Esophagus squamous epithelium (tissue), 5 donors: ENCODE measurements around the gene TCEAL2. TPM values are rescaled to one million over a fixed set of nuclear protein-coding genes. Genes with fewer than 3 reads are reported as not detected.

ENCODE experiments used
- DNase-seq: peaks from one replicate; lab custom pipeline; 2025; lab: John Stamatoyannopoulos, UW
- H3K27ac ChIP-seq, 4 donors: fragments of 200-600 bp; sonication (generic); one replicate each; pipeline ENCODE4 v1.5.1; 2016 to 2019; ENCODE audit warnings: mild to moderate bottlenecking in 1 of 4
- H3K27me3 ChIP-seq, 4 donors: fragments of 200-600 bp; sonication (generic); 1 replicate in 3 of 4; 2 replicates in 1 of 4; pipeline versions ENCODE4 v1.5.1 to v1.6.0; 2017 to 2021; ENCODE audit warnings: antibody characterized with exemption in 1 of 4
- H3K36me3 ChIP-seq, 3 donors: fragments of 200-600 bp; sonication (generic); one replicate each; pipeline ENCODE4 v1.5.1; 2016 to 2019
- H3K4me1 ChIP-seq, 3 donors: fragments of 200-600 bp; sonication (generic); one replicate each; pipeline ENCODE4 v1.5.1; 2017 to 2019
- H3K4me3 ChIP-seq, 4 donors: fragments of 200-600 bp; sonication (generic); 1 replicate in 3 of 4; 2 replicates in 1 of 4; pipeline ENCODE4 v1.5.1; 2016 to 2019; ENCODE audit warnings: mild to moderate bottlenecking in 2 of 4, moderate library complexity in 1 of 4
- H3K9me3 ChIP-seq, 3 donors: fragments of 200-600 bp; sonication (generic); one replicate each; pipeline ENCODE4 v1.5.1; 2016 to 2019
- POLR2A ChIP-seq, 4 donors: fragments of 450-650 bp; IDR thresholded peaks; one replicate each; pipeline ENCODE4 v1.6.1; 2017; ENCODE audit warnings: antibody characterized with exemption in 4 of 4, mild to moderate bottlenecking in 4 of 4, moderate library complexity in 3 of 4
- WGBS, 2 donors: methylation state at CpG; one replicate each; pipeline ENCODE4 v1.1.5; 2018; 5-methylcytosine and 5-hydroxymethylcytosine counted together
- intact Hi-C: fragments of 100-400 bp; cut with DNase I; formaldehyde crosslinking; loops from one replicate; pipeline ENCODE4 v1.15.0; 2022
- total RNA-seq, 4 donors: library from RNA; depleted of rRNA; stranded (reverse); fragments of >200 nt; gene quantifications; one replicate each; pipeline ENCODE4 v1.1.0, GENCODE V29; 2016
- TF ChIP-seq, protein P1 (sequence below), 6 experiments: fragments of 450-650 bp in 4 of 6; fragments of 200-600 bp in 2 of 6; sonication (generic) in 2 of 6; IDR thresholded peaks; one replicate each; pipeline ENCODE4 v1.5.1; 2016 to 2019; ENCODE audit warnings: antibody characterized with exemption in 6 of 6, mild to moderate bottlenecking in 4 of 6, moderate library complexity in 4 of 6
- donor health status: DM: yes; HTN: yes; CAD: no.

The TCEAL2 gene
- total RNA-seq, 4 donors from 2014 or later: 0.35 to 3.2 (median 0.57) TPM; not detected in 1

GRCh38 chrX:102154218-102154860 is 28.9 kb downstream of the TCEAL2 start:
- no peak for TF ChIP-seq POLR2A (IDR thresholded peaks at IDR 0.05)
- TF ChIP-seq, protein P1, sequence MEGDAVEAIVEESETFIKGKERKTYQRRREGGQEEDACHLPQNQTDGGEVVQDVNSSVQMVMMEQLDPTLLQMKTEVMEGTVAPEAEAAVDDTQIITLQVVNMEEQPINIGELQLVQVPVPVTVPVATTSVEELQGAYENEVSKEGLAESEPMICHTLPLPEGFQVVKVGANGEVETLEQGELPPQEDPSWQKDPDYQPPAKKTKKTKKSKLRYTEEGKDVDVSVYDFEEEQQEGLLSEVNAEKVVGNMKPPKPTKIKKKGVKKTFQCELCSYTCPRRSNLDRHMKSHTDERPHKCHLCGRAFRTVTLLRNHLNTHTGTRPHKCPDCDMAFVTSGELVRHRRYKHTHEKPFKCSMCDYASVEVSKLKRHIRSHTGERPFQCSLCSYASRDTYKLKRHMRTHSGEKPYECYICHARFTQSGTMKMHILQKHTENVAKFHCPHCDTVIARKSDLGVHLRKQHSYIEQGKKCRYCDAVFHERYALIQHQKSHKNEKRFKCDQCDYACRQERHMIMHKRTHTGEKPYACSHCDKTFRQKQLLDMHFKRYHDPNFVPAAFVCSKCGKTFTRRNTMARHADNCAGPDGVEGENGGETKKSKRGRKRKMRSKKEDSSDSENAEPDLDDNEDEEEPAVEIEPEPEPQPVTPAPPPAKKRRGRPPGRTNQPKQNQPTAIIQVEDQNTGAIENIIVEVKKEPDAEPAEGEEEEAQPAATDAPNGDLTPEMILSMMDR (IDR thresholded peaks at IDR 0.05): peak in 2 of 6 experiments; percentile 9 to 14

GRCh38 chrX:102154900-102155805 is 29.7 kb downstream of the TCEAL2 start:
- H3K36me3 ChIP-seq: no peaks in the 10 kb centered on the region
- no peak for DNase-seq
- no peaks in the 10 kb centered on the region for H3K9me3 ChIP-seq
- WGBS, 2 donors: 2 to 45% methylated on average over 17 to 30 of the region's 32 CpGs
- peak overlapping the region; percentile 23 to 64 (median 49) for H3K4me3 ChIP-seq
- H3K27ac ChIP-seq: peak overlapping the region in 3 of 4 donors; percentile 36 to 40 (median 40)
- intact Hi-C loops: no loop called here
- peaks cover 0 to 5% (median 0%) of the 10 kb centered on the region in 4 donors for H3K27me3 ChIP-seq
- H3K4me1 ChIP-seq: peaks cover 0 to 15% (median 0%) of the 10 kb centered on the region in 3 donors
- TF ChIP-seq, protein P1 (IDR thresholded peaks at IDR 0.05): no peak
- TF ChIP-seq POLR2A (IDR thresholded peaks at IDR 0.05): no peak

More at GRCh38 chrX:102154218-102154860, 28.9 kb downstream of the TCEAL2 start:
- Histone ChIP-seq H3K4me1 (peaks cover 0 to 15% (median 0%) of the 10 kb centered on the region in 3 donors), H3K27me3 (peaks cover 0 to 5% (median 0%) of the 10 kb centered on the region in 4 donors), H3K9me3 (no peaks in the 10 kb centered on the region), H3K36me3 (no peaks in the 10 kb centered on the region), H3K27ac (no peak overlapping the region), H3K4me3 (peak overlapping the region in 2 of 4 donors; percentile 53 to 64)
- no peak for DNase-seq
- WGBS, 2 donors: 0 to 19% methylated on average over 2 to 10 of the region's 11 CpGs
- intact Hi-C loops: no loop called here

- DNase-seq: no peak
- peaks cover 0 to 5% (median 0%) of the 10 kb centered on the region in 4 donors for H3K27me3 ChIP-seq
- 0 to 33% methylated on average over 5 to 7 of the region's 15 CpGs for WGBS, 2 donors
- H3K9me3 ChIP-seq: no peaks in the 10 kb centered on the region
- peak within 1 kb of the TSS in 3 of 4 donors; percentile 36 to 40 (median 40) for H3K27ac ChIP-seq
- H3K4me1 ChIP-seq: peaks cover 0 to 15% (median 0%) of the 10 kb centered on the region in 3 donors
- no peaks in the 10 kb centered on the region for H3K36me3 ChIP-seq
- intact Hi-C loops: no loop called here
- peak within 1 kb of the TSS; percentile 23 to 64 (median 49) for H3K4me3 ChIP-seq
- TF ChIP-seq POLR2A (IDR thresholded peaks at IDR 0.05): peak in 1 of 4 donors; percentile 60
- TF ChIP-seq, protein P1 (IDR thresholded peaks at IDR 0.05): no peak
These were observed 30.3 kb downstream of the TCEAL2 start, which contains the start of gene BEX5 for GRCh38 chrX:102155806-102156179. Gene BEX5, minus strand, starts transcription at chrX:102155977. Its CDS starts 1,712 bp downstream, at chrX:102154265.

Other genes with a start within 250 kb of the TCEAL2 start
- 1 to 10 TPM in 1 of 4 donors, under 1 TPM in 3; 0.57 to 4.6 (median 0.72) TPM for gene ZMAT1, start 193.7 kb upstream of the TCEAL2 start, total RNA-seq
- gene TCEAL6, start 16.8 kb downstream of the TCEAL2 start, total RNA-seq: not detected
- gene BEX5, start 30.3 kb downstream of the TCEAL2 start, total RNA-seq: 1 to 10 TPM in 2 of 4 donors, not detected in 2; 1.5 to 2.3 TPM
- gene TCP11X1, start 89.6 kb downstream of the TCEAL2 start, total RNA-seq: not detected
- not detected for gene NXF2, start 121.5 kb downstream of the TCEAL2 start, total RNA-seq